ENCODE data around the gene FARSB. TPM values are rescaled to one million over a fixed set of nuclear protein-coding genes. Genes with fewer than 3 reads are reported as not detected.
A peak's percentile ranks its signal among the peaks of the same experiment; 100 is the strongest.

FARSB gene
- total RNA-seq, result 20.0 and 23.8 TPM in 2 replicates

DNA sequence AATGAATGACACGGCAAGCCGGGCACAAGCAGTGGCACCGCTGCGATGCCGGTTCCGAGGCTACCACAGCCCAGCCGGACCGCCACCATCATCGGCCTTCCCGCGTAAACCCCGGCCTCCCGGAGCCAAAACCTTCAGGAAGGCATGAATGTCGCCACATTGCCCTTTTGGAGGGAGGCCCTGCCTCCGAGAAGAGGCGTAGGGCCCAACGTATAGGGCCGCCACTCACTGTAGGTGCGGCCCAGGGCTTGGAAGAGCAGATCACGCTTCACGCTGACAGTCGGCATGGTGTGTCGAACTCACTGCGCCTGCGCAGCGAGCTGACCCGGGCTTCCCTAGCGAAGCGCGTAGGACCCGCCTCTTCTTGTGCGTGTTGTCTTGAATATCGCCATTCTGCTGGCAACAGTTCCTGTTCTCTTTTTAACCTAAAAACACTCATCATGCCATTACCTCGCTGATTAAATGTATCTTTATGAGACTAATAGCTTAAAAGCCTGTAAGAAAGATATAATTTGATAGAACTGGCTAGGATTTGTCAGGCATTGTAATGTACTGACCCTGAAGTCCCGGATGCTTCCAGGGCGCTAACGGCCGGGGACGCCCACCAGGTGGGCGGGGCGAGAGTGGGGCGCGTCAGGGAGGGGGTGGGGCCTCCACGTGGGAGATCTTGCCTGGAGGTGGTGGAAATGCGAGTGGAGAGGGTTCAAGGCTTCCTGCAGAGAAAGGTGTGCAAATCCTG is at the start of gene FARSB:
TSS of gene FARSB (minus strand) at position 306 of the 739 bp plus-strand sequence. CDS start at position 287, 19 bp downstream.
- H3K4me3 ChIP-seq (ENCODE audit: low read depth, low read length), result peak within 1 kb of the TSS; percentile 77
- TF ChIP-seq, protein P1, sequence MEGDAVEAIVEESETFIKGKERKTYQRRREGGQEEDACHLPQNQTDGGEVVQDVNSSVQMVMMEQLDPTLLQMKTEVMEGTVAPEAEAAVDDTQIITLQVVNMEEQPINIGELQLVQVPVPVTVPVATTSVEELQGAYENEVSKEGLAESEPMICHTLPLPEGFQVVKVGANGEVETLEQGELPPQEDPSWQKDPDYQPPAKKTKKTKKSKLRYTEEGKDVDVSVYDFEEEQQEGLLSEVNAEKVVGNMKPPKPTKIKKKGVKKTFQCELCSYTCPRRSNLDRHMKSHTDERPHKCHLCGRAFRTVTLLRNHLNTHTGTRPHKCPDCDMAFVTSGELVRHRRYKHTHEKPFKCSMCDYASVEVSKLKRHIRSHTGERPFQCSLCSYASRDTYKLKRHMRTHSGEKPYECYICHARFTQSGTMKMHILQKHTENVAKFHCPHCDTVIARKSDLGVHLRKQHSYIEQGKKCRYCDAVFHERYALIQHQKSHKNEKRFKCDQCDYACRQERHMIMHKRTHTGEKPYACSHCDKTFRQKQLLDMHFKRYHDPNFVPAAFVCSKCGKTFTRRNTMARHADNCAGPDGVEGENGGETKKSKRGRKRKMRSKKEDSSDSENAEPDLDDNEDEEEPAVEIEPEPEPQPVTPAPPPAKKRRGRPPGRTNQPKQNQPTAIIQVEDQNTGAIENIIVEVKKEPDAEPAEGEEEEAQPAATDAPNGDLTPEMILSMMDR (IDR thresholded peaks at IDR 0.05; ENCODE audit: insufficient read depth, low read length, poor library complexity, severe bottlenecking), result no peak
- DNase-seq (ENCODE audit: low read depth), result peak; percentile 84
- H3K36me3 ChIP-seq (ENCODE audit: control insufficient read depth, insufficient read depth, low read length), result no peaks in the 10 kb centered on the region
- no peaks in the 10 kb centered on the region for H3K27me3 ChIP-seq (ENCODE audit: control insufficient read depth, insufficient read depth, low read length)

DNA sequence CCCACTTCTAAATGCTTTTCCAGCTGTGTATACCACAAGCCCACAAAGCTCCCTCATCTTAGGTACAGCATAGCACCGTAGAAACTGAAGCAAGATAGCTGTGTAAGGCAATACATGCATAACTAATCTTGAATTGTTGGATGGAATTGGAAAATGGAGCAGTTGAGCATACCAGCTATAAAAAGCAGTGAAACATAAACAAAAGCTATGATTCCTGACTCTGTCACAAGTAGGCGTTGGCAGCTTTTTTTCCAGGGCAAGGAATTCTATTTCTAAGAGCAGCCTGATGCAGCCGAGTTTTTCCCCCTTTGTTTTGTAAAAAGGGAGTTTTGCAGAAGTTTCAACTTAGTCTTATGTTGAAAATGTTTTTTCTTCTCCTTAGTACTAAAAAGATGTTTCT is 48.0 kb upstream of the FARSB start:
- Histone ChIP-seq H3K4me3 (ENCODE audit: low read depth, low read length) (no peak overlapping the region), H3K27me3 (ENCODE audit: control insufficient read depth, insufficient read depth, low read length) (no peaks in the 10 kb centered on the region), H3K36me3 (ENCODE audit: control insufficient read depth, insufficient read depth, low read length) (no peaks in the 10 kb centered on the region)
- TF ChIP-seq, protein P1 (IDR thresholded peaks at IDR 0.05; ENCODE audit: insufficient read depth, low read length, poor library complexity, severe bottlenecking), result no peak
- DNase-seq (ENCODE audit: low read depth), result no peak

DNA sequence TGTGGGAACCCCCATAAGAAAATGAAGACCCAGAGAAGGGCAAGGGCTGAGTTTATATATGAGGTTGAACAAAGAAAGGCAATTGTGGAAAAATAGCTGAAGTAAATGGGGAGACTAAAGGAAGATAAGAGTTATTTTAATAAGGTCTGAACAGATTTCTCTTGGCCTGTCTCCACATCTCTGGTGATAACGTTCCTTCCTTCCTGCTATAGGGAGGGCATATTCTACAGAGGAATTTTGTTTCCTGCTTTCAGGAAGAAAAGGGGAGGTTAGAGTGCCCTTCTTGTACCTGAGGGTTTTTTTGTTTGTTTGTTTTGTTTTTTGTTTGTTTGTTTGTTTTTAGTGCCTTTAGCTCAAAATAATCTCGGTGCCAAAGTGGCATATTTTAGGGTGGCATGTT is 47.2 kb upstream of the FARSB start:
- no peak for DNase-seq (ENCODE audit: low read depth)
- no peak overlapping the region for H3K4me3 ChIP-seq (ENCODE audit: low read depth, low read length)
- TF ChIP-seq, protein P1 (IDR thresholded peaks at IDR 0.05; ENCODE audit: insufficient read depth, low read length, poor library complexity, severe bottlenecking), result no peak
- no peaks in the 10 kb centered on the region for H3K27me3 ChIP-seq (ENCODE audit: control insufficient read depth, insufficient read depth, low read length)
- no peaks in the 10 kb centered on the region for H3K36me3 ChIP-seq (ENCODE audit: control insufficient read depth, insufficient read depth, low read length)

DNA sequence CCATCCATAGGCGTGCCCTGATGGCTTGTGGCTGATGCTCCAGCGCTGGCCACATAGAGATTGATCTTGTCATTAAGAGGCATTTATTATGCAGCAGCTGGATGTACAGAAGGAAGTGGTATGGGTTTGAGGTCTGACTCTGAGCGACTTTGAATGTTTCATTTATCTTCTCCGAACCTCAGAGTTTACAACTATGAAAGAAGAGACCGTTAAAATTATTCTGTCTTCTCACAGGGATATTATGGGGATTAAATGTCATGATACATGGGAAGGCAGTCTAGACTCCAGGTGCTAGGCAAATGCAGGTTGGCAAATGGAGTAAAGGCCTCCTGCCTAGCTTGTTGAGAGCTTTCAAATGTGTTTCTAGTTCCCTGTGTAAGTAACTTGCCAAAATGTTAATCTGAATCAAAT is 45.8 kb upstream of the FARSB start:
- no peaks in the 10 kb centered on the region for H3K27me3 ChIP-seq (ENCODE audit: control insufficient read depth, insufficient read depth, low read length)
- DNase-seq (ENCODE audit: low read depth), result no peak
- no peaks in the 10 kb centered on the region for H3K36me3 ChIP-seq (ENCODE audit: control insufficient read depth, insufficient read depth, low read length)
- TF ChIP-seq, protein P1 (IDR thresholded peaks at IDR 0.05; ENCODE audit: insufficient read depth, low read length, poor library complexity, severe bottlenecking), result no peak
- no peak overlapping the region for H3K4me3 ChIP-seq (ENCODE audit: low read depth, low read length)

DNA sequence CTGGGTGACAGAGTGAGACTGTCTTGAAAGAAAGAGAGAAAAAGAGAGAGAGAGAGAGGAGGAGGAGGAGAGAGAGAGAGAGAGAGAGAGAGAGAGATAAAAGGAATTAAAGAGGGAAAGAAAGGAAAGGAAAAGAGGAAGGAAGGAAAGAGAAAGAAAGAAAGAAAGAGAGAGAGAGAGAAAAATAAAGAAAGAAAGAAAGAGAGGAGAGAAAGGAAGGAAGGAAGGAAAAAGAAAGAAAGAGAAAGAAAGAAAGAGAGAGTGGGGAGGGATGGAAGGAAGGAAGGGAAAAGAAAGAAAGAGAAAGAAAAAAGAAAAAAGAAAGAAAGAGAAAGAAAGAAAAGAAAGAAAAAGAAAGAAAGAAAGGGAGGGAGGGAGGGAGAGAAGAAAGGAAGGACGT is 45.3 kb upstream of the FARSB start:
- no peak for DNase-seq (ENCODE audit: low read depth)
- TF ChIP-seq, protein P1 (IDR thresholded peaks at IDR 0.05; ENCODE audit: insufficient read depth, low read length, poor library complexity, severe bottlenecking), result no peak
- H3K27me3 ChIP-seq (ENCODE audit: control insufficient read depth, insufficient read depth, low read length), result no peaks in the 10 kb centered on the region
- no peak overlapping the region for H3K4me3 ChIP-seq (ENCODE audit: low read depth, low read length)
- no peaks in the 10 kb centered on the region for H3K36me3 ChIP-seq (ENCODE audit: control insufficient read depth, insufficient read depth, low read length)

DNA sequence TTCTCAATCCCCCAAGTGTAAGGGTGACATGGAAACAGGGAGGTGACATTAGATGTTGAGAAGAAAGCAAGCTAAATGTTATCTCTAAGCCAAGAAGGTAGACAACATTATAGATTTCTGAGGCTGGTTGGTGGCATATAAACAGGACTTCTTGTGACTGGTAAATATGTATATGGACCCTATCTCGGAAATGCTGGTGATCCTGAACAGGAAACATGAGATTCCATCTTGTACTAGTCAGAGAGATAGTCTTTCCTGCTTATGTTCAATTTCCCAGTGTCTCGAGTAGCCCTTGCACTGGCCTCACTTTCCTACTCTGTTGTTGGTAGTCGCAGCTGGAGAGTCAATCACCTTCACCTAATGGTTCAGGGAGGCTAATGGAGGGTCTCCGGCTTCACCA is 42.4 kb upstream of the FARSB start:
- TF ChIP-seq, protein P1 (IDR thresholded peaks at IDR 0.05; ENCODE audit: insufficient read depth, low read length, poor library complexity, severe bottlenecking), result no peak
- H3K27me3 ChIP-seq (ENCODE audit: control insufficient read depth, insufficient read depth, low read length), result no peaks in the 10 kb centered on the region
- H3K4me3 ChIP-seq (ENCODE audit: low read depth, low read length), result no peak overlapping the region
- no peaks in the 10 kb centered on the region for H3K36me3 ChIP-seq (ENCODE audit: control insufficient read depth, insufficient read depth, low read length)
- no peak for DNase-seq (ENCODE audit: low read depth)

Measured in kidney epithelial cell (primary cell).